H54 (cell line): Measurements from ENCODE around the gene BRD1.
A peak's percentile ranks its signal among the peaks of the same experiment; 100 is the strongest.

Experiments
- DNase-seq: peaks from one replicate; pipeline ENCODE4 v3.0.0; 2011; ENCODE audit warnings: low spot score, mixed read lengths; ENCODE audit not compliant: insufficient read length
- FAIRE-seq: peaks from 3 replicates; lab custom pipeline; 2011; peaks lifted over from hg19 to GRCh38; lab: Jason Lieb, UNC
- POLR2A ChIP-seq: IDR thresholded peaks from 2 replicates; pipeline ENCODE4 v1.6.1; 2011; ENCODE audit warnings: low read depth, mild to moderate bottlenecking, low read length

BRD1 gene

DNA sequence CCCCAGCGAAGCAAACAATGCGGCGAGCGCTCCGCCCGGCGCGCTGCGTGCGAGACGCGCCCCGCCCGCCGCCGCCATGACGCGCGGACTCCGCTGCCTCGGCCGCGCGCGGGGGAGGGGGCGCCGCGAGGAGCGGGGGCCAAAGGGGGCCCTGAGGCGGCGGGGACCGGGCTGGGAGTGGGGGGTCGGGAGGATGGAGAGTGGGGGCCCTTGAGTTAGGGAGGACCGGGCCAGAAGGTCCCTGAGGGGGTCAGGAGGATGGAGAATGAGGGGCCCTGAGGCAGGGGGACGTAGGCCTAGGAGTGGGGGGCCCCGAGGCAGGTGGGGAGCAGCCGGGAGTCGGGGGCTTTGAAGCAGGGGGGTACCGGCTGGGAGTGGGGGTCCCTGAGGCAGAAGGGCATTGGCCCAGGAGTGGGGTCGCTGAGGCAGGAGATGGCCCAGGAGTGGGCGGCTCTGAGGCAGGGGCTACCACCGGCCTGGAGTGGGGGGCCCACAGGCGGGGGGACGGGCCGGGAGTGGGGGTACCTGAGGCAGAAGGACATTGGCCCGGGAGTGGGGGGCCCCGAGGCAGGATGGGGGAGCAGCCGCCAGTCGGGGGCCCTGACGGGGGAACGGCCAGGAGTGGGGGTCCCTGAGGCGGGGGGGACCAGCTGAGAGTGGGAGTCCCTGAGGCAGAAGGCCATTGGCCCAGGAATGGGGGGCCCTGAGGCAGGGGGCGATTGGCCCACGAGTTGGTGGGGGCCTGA is at the start of gene BRD1:
Gene BRD1, minus strand, starts transcription at position 21 of the 746 bp plus-strand sequence. CDS start 3,556 bp downstream, outside the sequence.
- TF ChIP-seq POLR2A = peak; percentile 68
- DNase-seq (no peak), FAIRE-seq (no peak)

DNA sequence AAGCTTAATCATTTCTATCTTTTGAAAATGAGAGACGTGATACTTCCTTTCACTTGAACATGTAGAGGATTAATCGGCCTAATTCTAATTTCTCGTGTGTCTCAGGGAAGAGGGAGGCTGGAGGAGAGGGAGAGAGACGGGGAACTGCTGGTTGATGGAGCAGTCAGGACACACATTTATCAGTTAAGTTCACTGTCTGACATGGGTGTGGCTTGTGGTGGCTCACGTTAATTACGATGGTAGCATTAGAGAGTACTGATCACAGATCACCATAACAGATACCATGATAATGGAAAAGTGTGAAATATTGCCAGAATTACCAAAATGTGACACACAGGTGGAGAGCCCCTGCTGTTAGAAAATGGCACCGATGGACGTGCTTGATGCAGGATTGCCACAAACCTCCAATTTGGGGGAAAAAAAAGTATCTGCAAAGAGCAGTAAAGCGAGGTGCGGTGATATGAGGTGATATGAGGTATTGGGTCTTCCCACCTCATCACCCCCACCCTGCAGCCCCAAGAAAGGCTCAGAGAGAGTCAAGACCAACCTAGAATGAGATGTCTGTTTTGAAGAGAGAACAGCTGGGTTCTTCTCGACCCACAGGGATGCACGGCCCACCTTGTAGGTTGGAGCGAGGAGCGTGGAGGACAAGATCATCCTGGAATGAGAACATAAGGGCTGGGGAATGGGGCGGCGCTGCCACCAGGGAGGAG is 45.7 kb upstream of the BRD1 start:
- FAIRE-seq (no peak), DNase-seq (no peak)
- TF ChIP-seq POLR2A = no peak

DNA sequence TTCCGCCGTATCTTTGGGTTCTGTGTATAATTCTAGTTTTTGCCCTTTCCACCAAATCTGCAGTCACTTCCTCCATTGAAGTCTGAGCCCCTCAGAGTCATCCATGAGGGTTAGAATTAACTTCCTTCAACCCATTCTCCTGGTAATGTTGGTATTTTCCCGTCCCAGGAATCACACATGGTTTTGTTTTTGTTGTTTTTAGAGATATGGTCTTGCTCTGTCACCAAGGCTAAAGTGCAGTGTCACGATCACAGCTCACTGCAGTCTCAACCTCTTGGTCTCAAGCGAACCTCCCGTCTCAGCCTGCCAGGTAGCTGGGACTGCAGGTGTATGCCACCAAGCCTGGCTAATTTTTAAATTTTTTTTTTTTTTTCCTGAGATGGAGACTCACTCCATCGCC is 44.7 kb upstream of the BRD1 start:
- FAIRE-seq = no peak

DNA sequence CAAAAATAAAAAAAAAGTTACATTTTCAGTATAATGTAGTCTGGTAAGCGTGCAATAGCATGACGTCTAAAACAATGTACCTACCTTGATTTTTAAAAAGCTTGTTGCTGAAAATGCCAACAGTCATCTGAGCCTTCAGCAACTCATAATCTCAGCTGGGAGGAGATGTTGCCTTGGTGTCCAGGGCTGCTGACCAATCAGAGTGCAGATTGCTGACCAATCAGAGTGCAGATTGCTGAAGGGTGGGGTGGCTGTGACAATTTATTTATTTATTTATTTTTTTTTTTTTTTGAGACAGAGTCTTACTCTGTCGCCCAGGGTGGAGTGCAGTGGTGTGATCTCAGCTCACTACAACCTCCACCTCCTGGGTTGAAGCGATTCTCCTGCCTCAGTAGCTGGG is 43.8 kb upstream of the BRD1 start:
- DNase-seq (no peak), FAIRE-seq (no peak)
- TF ChIP-seq POLR2A = no peak

More for the DNA sequence above, 44.7 kb upstream of the BRD1 start:
- DNase-seq = no peak
- TF ChIP-seq POLR2A = no peak

DNA sequence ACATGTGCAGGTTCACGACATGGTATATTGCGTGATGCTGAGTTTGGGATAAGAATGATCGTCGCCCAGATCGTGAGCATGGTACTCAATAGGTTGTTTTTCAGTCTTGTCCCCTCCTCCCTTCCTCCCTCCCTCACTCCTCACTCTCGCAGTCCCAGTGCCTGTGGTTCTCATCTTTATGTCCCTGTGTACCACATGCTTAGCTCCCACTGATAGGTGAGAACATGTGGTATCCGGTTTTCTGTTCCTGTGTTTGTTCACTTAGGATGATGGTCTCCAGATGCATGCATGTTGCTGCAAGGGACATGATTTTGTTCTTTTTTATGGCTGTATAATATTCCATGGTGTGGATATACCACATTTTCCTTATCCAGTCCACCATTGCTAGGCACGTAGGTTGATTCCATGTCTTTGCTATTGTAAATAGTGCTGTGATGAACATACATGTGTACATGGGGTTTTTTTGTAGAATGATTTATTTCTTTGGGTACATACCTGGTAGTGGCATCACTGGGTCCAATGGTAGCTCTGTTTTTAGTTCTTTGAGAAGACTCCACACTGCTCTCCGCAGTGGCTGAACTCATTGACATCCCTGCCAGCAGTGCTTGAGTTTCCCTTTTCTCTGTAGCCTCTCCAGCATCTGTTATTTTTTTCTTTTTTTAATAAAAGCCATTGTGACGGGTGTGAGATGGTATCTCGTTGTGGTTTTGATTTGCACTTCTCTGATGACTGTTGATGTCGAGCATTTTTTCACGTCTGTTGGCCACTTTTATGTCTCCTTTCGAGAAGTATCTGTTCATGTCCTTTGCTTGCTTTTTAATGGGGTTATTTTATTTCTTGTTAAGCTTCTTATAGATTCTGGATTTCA is 42.4 kb upstream of the BRD1 start:
- DNase-seq (no peak), FAIRE-seq (no peak)
- TF ChIP-seq POLR2A = no peak

DNA sequence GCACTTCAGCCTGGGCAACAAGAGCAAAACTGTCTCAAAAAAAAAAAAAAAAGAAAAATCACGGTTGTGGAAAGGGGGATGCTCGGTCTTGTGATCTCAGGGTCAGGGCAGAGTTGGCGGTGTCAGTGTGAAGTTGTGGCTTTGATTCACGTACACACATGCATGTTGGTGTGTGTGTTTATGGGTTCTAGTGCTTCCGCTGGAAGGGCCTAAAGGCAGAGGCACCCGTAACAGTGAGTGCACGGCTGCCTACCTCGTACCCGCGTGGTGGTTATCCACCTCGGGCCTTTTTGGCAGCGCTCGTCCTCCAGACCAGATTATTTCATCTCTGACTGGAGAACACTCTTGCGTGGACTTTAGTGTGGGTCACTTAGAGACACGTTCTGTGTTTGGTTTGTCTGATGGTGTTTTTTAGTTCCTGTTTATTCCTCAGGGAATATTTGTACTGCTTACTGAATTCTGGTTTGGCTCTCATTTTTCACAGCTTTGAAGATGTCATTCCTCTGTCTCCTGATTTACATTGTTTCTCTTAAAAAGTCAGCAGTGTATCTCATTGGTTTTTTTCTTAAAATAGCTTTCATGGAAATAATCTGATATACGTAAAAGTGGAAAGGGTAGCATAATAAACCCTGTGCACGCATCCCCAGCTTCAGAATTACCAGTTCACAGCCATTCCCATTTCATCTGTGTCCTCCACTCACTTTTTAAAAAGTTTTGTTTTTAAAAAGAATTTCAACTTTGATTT is 41.6 kb upstream of the BRD1 start:
- DNase-seq = no peak
- no peak for TF ChIP-seq POLR2A
- FAIRE-seq = no peak

DNA sequence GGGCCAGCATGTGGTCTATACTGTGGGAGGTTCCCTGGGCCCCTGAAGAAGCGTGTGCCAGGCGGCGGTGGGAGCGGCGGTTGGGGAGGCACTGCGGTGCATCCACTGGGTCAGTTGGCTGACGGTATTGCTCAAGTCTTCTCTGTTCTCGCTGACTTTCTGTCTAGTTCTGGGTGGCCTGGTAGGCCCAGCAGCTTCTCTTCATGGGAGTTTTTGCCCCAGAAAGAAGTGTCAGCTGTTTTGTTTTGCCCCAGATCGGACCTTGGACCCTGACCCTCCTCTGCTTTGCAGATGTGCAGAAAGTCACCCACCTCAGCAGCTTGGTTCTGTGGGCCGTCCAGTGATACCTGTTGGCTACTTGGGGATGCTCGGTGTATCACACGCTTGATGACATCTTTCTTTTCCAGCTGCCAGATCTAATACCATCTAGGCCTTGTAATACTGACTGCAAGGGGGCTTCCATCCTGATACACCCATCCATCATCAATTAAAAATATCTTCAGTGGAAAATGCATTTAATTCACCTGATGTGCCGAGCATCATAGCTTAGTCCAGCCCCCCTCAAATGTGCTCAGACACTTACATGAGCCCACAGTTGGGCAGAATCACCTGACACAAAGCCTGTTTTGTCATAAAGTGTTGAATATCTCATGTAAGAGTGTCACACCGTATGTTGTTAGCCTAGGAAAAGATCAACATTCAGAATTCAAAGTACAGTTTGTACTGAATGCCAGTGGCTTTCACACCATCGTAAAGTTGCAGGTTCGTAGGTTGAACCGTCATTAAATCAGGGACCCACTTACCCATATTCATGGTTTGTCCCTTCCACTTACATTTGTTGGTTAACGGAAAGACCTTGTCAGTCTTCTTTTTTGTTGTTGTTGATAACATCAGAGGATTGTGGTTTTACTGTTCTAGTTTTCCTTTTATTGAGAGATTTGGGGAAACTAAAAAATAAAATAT is 39.9 kb upstream of the BRD1 start:
- DNase-seq = no peak
- TF ChIP-seq POLR2A = no peak
- no peak for FAIRE-seq

DNA sequence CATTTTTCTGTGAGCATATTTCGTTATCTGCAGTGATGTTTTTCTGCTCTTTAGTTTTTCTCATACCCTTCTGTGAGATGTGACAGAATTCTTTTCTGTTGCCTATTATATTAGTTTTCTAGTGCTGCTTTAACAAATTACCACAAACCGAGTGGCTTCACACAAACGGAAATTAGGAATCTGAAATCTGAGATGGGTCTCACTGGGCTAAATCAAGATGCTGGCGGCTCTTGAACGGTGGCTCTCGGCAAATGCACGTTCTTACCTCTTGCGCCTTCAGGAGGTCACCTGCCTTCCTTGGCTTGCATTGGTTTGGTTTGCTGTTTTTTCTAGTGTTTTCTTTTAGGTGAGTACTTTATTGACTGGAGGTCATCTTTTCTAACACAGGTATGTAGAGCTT is 39.0 kb upstream of the BRD1 start:
- no peak for DNase-seq
- no peak for FAIRE-seq
- TF ChIP-seq POLR2A = no peak

DNA sequence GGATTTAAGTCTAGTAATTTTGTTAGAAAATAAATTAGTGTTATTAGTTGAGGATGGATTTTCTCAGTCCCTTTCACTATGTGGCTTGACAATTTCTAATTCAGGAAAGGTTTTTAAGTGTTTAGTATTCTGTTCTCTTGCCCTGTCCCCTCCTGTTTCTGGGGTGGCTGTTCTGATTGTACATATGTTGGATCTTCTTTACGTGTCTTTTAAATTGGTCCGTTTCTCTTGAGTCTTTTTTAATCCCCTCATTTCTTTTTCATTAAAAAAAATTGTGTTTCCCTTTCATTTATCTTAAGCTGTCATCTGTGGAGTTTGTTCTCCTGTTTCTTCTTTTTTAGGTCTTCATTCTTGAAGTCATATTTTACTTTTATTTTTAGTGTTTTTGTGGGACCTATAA is 38.5 kb upstream of the BRD1 start:
- TF ChIP-seq POLR2A = no peak
- no peak for DNase-seq
- no peak for FAIRE-seq

DNA sequence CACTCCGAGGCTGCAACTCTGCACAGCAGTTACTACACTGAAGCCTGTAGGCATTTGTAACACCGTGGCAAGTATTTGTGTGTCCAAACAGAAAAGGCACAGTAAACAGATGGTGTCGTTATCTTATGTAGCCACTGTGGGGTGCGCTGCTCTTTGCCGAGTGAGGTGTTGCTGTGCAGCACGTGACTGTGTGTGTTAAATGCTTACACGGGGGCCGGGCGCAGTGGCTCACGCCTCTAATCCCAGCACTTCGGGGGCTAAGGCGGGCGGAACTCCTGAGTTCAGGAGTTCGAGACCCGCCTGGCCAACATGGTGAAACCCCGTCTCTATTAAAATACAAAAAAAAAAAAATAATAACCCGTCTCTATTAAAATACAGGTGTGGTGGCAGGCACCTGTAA is 37.5 kb upstream of the BRD1 start:
- no peak for TF ChIP-seq POLR2A
- no peak for FAIRE-seq

DNA sequence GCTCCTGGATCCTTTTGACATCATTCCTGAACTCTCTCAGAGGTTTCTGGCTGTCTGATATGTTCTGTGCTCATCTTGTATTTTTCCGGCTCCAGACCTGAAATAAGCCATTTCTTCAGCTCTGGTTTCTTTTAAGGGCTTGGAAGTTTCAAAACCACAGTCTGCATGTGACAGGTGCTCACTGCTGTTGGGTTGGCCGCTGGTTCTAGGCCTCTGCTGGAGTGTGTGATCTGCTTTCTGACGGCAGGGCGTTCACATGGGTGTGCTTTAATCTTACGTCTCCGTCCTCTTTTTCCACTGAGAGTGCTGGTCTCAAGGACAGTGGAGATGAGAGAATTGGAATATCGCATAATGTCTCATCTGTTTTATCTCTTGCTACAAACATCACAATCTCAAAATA is 36.3 kb upstream of the BRD1 start:
- DNase-seq = no peak
- no peak for FAIRE-seq
- no peak for TF ChIP-seq POLR2A

More for the DNA sequence above, 37.5 kb upstream of the BRD1 start:
- DNase-seq = no peak

DNA sequence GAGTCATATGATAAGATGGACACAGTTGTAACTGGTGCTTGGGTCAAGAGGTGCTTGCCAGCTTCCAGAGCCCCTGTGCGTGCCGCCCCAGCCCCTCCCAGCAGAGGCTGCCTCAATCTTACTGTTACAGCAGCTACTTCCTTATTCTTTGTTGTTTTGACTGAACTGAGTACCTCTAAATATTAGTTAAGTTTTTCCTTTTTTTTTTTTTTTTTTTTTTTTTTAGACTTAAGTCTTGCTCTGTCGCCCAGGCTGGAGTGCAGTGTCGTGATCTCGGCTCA is 34.8 kb upstream of the BRD1 start:
- TF ChIP-seq POLR2A = no peak
- FAIRE-seq = no peak
- DNase-seq = no peak
